IgD-negative memory B cell (primary cell): ENCODE measurements around the gene BICRAL. TPM values are rescaled to one million over a fixed set of nuclear protein-coding genes. Genes with fewer than 3 reads are reported as not detected.

ENCODE experiments used
- H3K27ac Mint-ChIP-seq, 3 donors: one replicate each; pipeline ENCODE4 v1.8.0; 2020 to 2022; ENCODE audit warnings: mild to moderate bottlenecking in 3 of 3, mixed read lengths in 3 of 3, moderate library complexity in 1 of 3
- H3K27me3 Mint-ChIP-seq: one replicate; pipeline ENCODE4 v1.8.0; 2021; ENCODE audit warnings: mixed read lengths
- H3K36me3 Mint-ChIP-seq: one replicate; pipeline ENCODE4 v1.8.0; 2020; ENCODE audit warnings: mild to moderate bottlenecking, mixed read lengths
- H3K4me1 Mint-ChIP-seq, 3 donors: one replicate each; pipeline ENCODE4 v1.8.0; 2020 to 2022; ENCODE audit warnings: mixed read lengths in 3 of 3, mild to moderate bottlenecking in 1 of 3
- H3K4me3 Mint-ChIP-seq, 4 donors: one replicate each; pipeline ENCODE4 v1.8.0; 2020 to 2022; ENCODE audit warnings: mild to moderate bottlenecking in 4 of 4, mixed read lengths in 4 of 4, moderate library complexity in 3 of 4
- H3K9me3 Mint-ChIP-seq, 3 donors: one replicate each; pipeline ENCODE4 v1.8.0; 2020 to 2021; ENCODE audit warnings: mixed read lengths in 3 of 3, mild to moderate bottlenecking in 1 of 3
- polyA plus RNA-seq: library from polyadenylated mRNA; unstranded; fragments of 300-500 nt; fragmentation: Illumina TruSeq; gene quantifications from one replicate; pipeline ENCODE4 v1.2.3, GENCODE V29; 2021

The BICRAL gene
- polyA plus RNA-seq, 1 donor from 2014 or later = 4.7 TPM

- Mint-ChIP-seq H3K27me3 (no peaks in the 10 kb centered on the region), H3K9me3 (peaks cover 0 to 2% (median 0%) of the 10 kb centered on the region in 3 donors), H3K36me3 (no peaks in the 10 kb centered on the region), H3K4me3 (peak overlapping the region; percentile 49 to 78 (median 70)), H3K27ac (peak overlapping the region in 2 of 3 donors; percentile 91 to 99), H3K4me1 (peaks cover 55 to 64% (median 57%) of the 10 kb centered on the region in 3 donors)
These were observed 4.6 kb upstream of the BICRAL start for GRCh38 chr6:42777126-42777822.

- peaks cover 0 to 2% (median 0%) of the 10 kb centered on the region in 3 donors for H3K9me3 Mint-ChIP-seq
- peaks cover 1% of the 10 kb centered on the region for H3K36me3 Mint-ChIP-seq
- peak overlapping the region in 2 of 3 donors; percentile 91 to 99 for H3K27ac Mint-ChIP-seq
- peak overlapping the region in 2 of 4 donors; percentile 6 to 87 for H3K4me3 Mint-ChIP-seq
- no peaks in the 10 kb centered on the region for H3K27me3 Mint-ChIP-seq
- peaks cover 51 to 60% (median 52%) of the 10 kb centered on the region in 3 donors for H3K4me1 Mint-ChIP-seq
These were observed 3.7 kb upstream of the BICRAL start for GRCh38 chr6:42778122-42778521.

DNA sequence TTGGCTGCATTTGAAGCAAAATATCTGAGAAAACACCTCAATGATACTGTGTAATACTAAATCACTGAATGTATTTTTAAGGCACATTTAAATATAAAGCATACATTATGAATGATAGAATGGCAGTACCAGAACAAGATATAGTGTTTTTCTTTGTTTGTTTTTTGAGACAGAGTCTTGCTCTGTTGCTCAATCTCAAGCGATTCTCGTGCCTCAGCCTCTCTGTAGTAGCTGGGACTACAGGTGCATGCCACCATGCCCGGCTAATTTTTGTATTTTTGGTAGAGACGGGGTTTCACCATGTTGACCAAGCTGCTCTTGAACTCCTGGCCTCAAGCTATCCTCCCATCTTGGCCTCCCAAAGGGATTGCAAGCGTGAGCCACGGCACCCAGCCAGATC is 2.3 kb upstream of the BICRAL start:
- Mint-ChIP-seq H3K4me1 (peaks cover 42 to 61% (median 43%) of the 10 kb centered on the region in 3 donors), H3K36me3 (peaks cover 1% of the 10 kb centered on the region), H3K4me3 (peak overlapping the region in 1 of 4 donors; percentile 43), H3K27me3 (no peaks in the 10 kb centered on the region), H3K27ac (peak overlapping the region in 2 of 3 donors; percentile 85 to 100), H3K9me3 (peaks cover 0 to 2% (median 0%) of the 10 kb centered on the region in 3 donors)

GRCh38 chr6:42781546-42781795 is 381 bp upstream of the BICRAL start:
- peak overlapping the region in 3 of 4 donors; percentile 96 to 100 (median 99) for H3K4me3 Mint-ChIP-seq
- H3K27ac Mint-ChIP-seq = peak overlapping the region in 2 of 3 donors; percentile 96 to 100
- peaks cover 32 to 59% (median 33%) of the 10 kb centered on the region in 3 donors for H3K4me1 Mint-ChIP-seq
- H3K9me3 Mint-ChIP-seq = peaks cover 0 to 2% (median 0%) of the 10 kb centered on the region in 3 donors
- no peaks in the 10 kb centered on the region for H3K27me3 Mint-ChIP-seq
- H3K36me3 Mint-ChIP-seq = peaks cover 1% of the 10 kb centered on the region

- H3K4me1 Mint-ChIP-seq = peaks cover 22 to 46% (median 24%) of the 10 kb centered on the region in 3 donors
- H3K4me3 Mint-ChIP-seq = peak overlapping the region in 3 of 4 donors; percentile 96 to 100 (median 99)
- peak overlapping the region in 2 of 3 donors; percentile 99 to 100 for H3K27ac Mint-ChIP-seq
- peaks cover 1% of the 10 kb centered on the region for H3K36me3 Mint-ChIP-seq
- H3K9me3 Mint-ChIP-seq = peaks cover 0 to 2% (median 0%) of the 10 kb centered on the region in 3 donors
- no peaks in the 10 kb centered on the region for H3K27me3 Mint-ChIP-seq
These were observed 881 bp downstream of the BICRAL start for GRCh38 chr6:42782689-42783176.

GRCh38 chr6:42783177-42783875 is 1.5 kb downstream of the BICRAL start:
- Mint-ChIP-seq H3K4me1 (peaks cover 20 to 43% (median 22%) of the 10 kb centered on the region in 3 donors), H3K4me3 (peak overlapping the region in 2 of 4 donors; percentile 97 to 99), H3K27ac (peak overlapping the region in 2 of 3 donors; percentile 100), H3K27me3 (no peaks in the 10 kb centered on the region), H3K9me3 (peaks cover 0 to 2% (median 0%) of the 10 kb centered on the region in 3 donors), H3K36me3 (peaks cover 3% of the 10 kb centered on the region)

- peak overlapping the region in 2 of 4 donors; percentile 97 to 99 for H3K4me3 Mint-ChIP-seq
These were observed 2.2 kb downstream of the BICRAL start for GRCh38 chr6:42783876-42784642.

GRCh38 chr6:42784717-42785498 is 3.1 kb downstream of the BICRAL start:
- Mint-ChIP-seq H3K4me3 (peak overlapping the region in 2 of 4 donors; percentile 97 to 99), H3K27me3 (no peaks in the 10 kb centered on the region), H3K9me3 (peaks cover 0 to 2% (median 0%) of the 10 kb centered on the region in 3 donors), H3K4me1 (peaks cover 23 to 41% (median 25%) of the 10 kb centered on the region in 3 donors), H3K27ac (peak overlapping the region in 2 of 3 donors; percentile 100), H3K36me3 (peaks cover 7% of the 10 kb centered on the region)

More at GRCh38 chr6:42783876-42784642, 2.2 kb downstream of the BICRAL start:
- peaks cover 0 to 2% (median 0%) of the 10 kb centered on the region in 3 donors for H3K9me3 Mint-ChIP-seq
- H3K36me3 Mint-ChIP-seq = peaks cover 7% of the 10 kb centered on the region
- H3K27me3 Mint-ChIP-seq = no peaks in the 10 kb centered on the region
- H3K27ac Mint-ChIP-seq = peak overlapping the region in 2 of 3 donors; percentile 100
- H3K4me1 Mint-ChIP-seq = peaks cover 24 to 46% (median 26%) of the 10 kb centered on the region in 3 donors

DNA sequence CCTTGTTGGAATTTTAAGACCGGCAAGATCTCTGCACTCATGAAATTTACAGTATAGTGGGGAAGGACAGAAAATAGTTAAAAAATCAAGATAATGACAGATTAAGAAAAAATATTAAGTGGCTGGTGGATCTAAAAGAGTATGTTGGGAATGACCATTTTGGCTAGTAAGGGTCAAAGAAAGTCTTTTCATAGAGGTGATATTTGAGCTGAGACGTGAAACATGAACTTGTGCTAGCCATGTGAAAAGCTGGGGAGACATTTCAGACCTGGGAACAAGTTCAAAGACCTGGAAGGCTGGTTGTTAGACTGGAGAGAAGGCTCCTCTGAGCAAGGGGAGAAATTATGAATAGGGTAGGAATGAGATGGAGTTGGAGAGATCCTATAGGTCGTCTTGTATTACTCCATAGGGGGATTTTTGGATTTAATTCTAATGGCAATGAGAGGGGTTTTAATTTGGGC is 4.7 kb downstream of the BICRAL start:
- Mint-ChIP-seq H3K4me1 (peaks cover 19 to 40% (median 25%) of the 10 kb centered on the region in 3 donors), H3K27ac (no peak overlapping the region), H3K9me3 (peaks cover 0 to 2% (median 0%) of the 10 kb centered on the region in 3 donors), H3K27me3 (no peaks in the 10 kb centered on the region), H3K36me3 (peaks cover 7% of the 10 kb centered on the region), H3K4me3 (no peak overlapping the region)

GRCh38 chr6:42787063-42787472 is 5.2 kb downstream of the BICRAL start:
- peaks cover 7% of the 10 kb centered on the region for H3K36me3 Mint-ChIP-seq
- H3K27ac Mint-ChIP-seq = no peak overlapping the region
- no peaks in the 10 kb centered on the region for H3K27me3 Mint-ChIP-seq
- no peaks in the 10 kb centered on the region for H3K9me3 Mint-ChIP-seq
- H3K4me1 Mint-ChIP-seq = peaks cover 19 to 40% (median 27%) of the 10 kb centered on the region in 3 donors
- H3K4me3 Mint-ChIP-seq = no peak overlapping the region

- Mint-ChIP-seq H3K4me1 (peaks cover 19 to 40% (median 27%) of the 10 kb centered on the region in 3 donors), H3K27ac (peak overlapping the region; percentile 20 to 68 (median 52)), H3K4me3 (peak overlapping the region in 2 of 4 donors; percentile 48 to 65), H3K27me3 (no peaks in the 10 kb centered on the region), H3K36me3 (peaks cover 6% of the 10 kb centered on the region), H3K9me3 (no peaks in the 10 kb centered on the region)
These were observed 6.8 kb downstream of the BICRAL start for GRCh38 chr6:42788671-42789070.

GRCh38 chr6:42790549-42791181 is 8.8 kb downstream of the BICRAL start:
- H3K4me3 Mint-ChIP-seq = peak overlapping the region in 2 of 4 donors; percentile 23 to 54
- H3K9me3 Mint-ChIP-seq = no peaks in the 10 kb centered on the region
- peaks cover 6% of the 10 kb centered on the region for H3K36me3 Mint-ChIP-seq
- peak overlapping the region; percentile 37 to 79 (median 53) for H3K27ac Mint-ChIP-seq
- no peaks in the 10 kb centered on the region for H3K27me3 Mint-ChIP-seq
- peaks cover 19 to 28% (median 26%) of the 10 kb centered on the region in 3 donors for H3K4me1 Mint-ChIP-seq

- Mint-ChIP-seq H3K27me3 (no peaks in the 10 kb centered on the region), H3K27ac (peak overlapping the region in 1 of 3 donors; percentile 59), H3K4me1 (peaks cover 19 to 36% (median 35%) of the 10 kb centered on the region in 3 donors), H3K4me3 (no peak overlapping the region), H3K9me3 (no peaks in the 10 kb centered on the region), H3K36me3 (peaks cover 6% of the 10 kb centered on the region)
These were observed 10.0 kb downstream of the BICRAL start for GRCh38 chr6:42791706-42792320.
